Caki2 (cell line): Measurements from ENCODE around the gene GSTT2. TPM values are rescaled to one million over a fixed set of nuclear protein-coding genes. Genes with fewer than 3 reads are reported as not detected.

ENCODE experiments used
- DNase-seq: peaks from one replicate; pipeline ENCODE4 v3.0.0-alpha.2; 2015; ENCODE audit warnings: low read depth
- in situ Hi-C: cut with HindIII; loops from 2 replicates; pipeline ENCODE4 v1.10.0; 2016; ENCODE audit warnings: low sequenced_read_pairs, low pct_unique_long_range_greater_than_20kb, mixed read lengths
- total RNA-seq: library from RNA; depleted of rRNA; stranded (reverse); fragments of >200 nt; shearing (Covaris generic); gene quantifications from 2 replicates; pipeline ENCODE4 v1.2.3, GENCODE V29; 2014; ENCODE audit warnings: low replicate concordance

Gene GSTT2
- total RNA-seq, 1 experiment from 2014 or later: not detected

DNA sequence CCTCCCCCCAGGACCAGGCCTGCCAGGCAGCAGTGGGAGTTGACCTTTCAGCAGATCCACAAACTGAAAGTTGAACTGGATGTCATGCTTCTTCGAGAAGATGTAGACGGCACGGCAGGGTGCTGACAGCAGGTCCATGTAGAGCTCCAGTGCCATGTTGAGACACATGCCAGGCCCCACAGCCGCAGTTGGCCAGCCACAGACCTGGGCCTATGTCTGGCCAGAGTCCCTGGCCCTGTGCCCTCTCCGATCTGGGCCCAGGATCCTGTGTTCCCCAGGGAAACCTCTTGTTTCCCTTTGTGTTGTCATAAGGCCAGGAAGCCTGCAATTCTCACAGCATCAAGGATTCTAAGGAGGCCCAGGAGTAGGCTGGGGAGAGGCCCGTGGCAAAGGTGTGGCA lies 25.3 kb downstream of the GSTT2 start, which contains the start of gene GSTT4:
GSTT4 (minus strand) TSS at position 253 of the 400 bp plus-strand sequence; CDS start at position 156, 97 bp downstream.
- no peak for DNase-seq
- in situ Hi-C loops: no loop called here

DNA sequence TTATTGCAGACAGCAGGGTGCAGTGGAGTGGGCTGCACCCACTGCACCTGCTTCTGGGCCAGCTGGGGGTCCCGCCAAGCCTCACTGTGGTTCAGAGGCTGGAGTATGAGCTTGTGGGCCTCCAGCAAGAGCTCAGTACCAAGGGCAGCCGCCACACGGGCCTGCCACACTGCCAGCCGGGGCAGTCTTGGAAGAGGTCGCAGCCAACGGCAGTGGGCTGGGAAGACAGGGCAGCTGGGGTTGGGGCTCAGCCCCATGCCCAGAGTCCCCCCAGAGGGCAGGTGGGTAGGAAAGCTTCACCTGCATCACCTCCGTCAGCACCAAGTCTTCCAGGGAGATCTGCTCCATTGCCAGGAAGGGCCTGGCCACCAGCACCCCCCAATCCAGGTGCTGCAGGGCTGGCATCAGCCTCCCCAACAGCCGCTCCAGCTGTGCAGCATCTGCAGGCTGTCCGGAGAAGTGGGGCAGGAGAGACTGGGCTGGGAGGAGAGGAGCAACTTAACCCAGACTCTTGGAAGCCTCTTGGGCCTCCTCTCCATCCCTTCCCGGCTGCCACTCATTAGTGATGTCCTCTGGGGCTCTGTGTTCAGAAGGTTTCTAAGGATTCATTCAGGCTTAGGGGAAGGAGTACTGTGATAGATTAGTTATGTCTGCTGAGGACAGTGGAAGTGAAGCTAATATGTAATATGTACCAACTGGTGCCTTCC lies 26.4 kb downstream of the GSTT2 start:
- in situ Hi-C loops: no loop called here
- DNase-seq: no peak

DNA sequence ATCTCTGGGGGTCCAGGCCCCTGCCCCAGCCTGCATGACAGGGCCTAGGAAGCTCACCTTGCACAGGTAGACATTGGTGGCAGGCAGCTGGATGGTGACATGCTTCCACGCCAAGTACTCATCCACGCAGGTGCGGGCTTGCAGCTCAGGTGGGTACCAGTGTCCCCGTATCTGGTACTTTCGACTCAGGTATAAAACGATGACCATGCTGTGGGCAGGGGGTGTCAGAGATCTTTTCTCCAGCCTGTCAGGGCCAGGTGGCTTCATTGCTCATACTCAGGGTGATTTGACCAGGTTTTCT lies 26.9 kb downstream of the GSTT2 start:
- in situ Hi-C loops: no loop called here
- no peak for DNase-seq

DNA sequence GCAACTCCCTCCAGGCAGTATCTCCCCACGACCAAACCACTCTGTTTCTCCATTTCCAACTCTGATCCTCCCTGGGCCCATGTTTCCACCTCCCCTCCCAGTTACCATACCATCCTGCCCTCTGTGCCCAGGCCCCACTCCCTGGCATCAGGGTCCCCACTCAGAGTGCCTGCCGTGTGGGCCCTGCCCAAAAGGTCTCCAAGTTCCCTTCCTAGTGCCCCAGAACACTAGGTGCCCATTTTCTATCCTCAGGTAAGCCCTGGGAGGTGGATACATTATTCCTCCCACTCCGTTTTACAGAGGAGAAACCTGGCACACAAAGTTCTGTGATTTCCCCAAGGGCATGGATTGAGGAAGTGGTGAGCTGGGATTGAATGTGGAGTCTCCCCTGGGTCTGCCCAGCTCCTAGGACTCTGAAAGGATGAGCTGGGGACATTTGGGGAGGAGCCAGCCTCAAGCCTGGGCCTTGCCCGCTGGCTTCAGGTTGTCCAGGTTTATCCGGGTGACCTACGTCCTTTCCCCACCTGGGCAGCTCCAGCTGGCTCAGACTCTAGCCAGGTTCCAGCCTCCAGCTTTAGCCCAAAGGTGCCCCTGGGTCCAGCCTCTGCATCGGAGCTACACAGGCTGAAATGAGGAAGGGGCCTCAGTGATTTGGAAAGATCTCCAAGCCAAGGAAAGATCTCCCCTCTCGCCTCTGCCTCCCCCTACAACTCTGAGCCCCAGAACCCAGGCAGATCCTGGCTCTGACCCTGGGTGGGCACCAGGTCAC lies 27.5 kb downstream of the GSTT2 start:
- in situ Hi-C loops: no loop called here
- DNase-seq: no peak

DNA sequence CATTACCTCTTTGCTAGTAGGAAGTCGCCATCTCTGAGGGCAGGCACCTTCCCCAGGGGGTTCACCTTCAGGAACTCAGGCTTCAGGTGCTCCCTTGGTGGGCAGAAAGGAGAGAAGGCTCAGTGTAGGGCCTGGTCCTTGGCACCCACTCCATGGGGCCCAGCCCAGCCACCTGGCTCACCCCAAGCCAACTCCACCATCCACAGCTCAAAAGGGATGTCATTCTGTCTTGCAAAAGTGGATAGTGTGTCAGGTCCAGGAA lies 28.0 kb downstream of the GSTT2 start:
- DNase-seq: no peak
- in situ Hi-C loops: no loop called here

DNA sequence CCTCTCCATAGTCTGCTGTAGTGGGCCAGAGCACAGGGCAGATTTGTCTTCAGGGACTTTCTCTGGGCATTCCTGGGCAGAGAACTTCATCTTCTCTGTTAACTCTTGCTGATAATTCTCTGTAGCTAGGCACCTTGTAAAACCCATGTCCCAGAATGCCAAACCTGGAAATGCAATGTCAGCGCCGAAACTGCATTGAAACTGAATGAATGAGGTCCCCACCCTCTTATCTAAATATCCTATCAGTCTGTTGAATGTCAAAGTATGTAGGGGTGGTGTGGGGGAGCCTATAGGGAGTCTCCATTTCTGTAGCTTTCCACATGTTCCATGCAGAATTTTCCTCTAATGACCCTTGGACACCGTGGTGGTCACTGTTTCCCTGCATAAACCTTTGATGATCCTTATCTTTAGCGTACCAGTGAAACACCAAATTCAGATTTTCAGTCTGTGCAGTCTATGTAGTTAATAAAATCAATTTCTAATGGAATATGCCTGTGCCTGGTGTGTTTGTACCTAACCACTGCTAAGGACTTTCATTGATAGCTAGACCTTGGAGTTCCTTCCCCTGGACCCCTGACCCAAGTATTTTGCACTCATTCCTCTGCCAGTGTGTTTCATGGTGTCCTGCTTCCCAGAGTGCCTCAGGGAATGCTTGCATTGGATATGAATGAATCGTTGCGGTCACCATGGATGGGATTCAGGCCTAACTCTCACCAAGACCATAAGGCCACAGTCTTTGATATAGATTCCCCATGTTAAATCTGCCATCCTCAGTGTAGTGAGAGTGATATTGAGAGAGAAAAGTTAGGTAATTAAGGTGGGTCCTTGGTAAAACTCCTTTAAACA lies 28.7 kb downstream of the GSTT2 start:
- in situ Hi-C loops: no loop called here
- no peak for DNase-seq

DNA sequence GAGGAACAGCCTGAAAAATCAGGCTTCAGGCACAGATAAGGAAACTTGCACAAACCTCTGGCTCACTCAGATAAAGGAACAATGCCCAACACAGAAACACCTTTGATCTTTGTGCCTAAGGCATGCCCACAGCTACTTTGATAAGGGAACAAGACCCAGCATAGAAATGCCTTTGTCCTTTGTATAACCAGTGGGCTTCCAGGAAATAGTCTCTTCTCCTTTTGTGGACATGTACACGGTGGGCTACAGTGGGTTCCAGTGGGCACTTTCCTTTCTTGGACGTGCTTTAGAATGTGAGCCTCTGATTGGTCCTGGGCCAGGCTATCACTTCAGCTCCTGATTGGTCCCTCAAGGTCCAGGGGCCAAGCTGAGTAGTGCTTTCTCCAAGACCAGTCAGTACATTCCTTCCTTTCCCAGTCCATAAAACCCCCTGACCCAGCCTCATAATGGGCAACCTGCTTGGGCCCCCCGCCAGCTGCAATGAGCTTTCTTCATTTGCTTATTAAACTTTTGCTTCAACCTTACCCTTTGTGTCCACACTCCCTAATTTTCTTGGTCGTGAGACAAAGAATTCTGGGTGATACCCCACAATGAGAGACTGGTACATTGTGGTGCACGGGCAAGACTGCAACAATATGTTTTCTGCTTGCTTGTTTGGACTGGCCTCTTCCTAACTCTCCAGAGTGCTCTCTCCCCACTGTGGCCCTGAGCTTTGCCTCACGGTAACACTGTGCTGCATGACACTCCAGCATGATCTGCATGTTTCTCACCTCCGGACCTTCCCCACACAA lies 29.5 kb downstream of the GSTT2 start:
- in situ Hi-C loops: no loop called here
- no peak for DNase-seq

DNA sequence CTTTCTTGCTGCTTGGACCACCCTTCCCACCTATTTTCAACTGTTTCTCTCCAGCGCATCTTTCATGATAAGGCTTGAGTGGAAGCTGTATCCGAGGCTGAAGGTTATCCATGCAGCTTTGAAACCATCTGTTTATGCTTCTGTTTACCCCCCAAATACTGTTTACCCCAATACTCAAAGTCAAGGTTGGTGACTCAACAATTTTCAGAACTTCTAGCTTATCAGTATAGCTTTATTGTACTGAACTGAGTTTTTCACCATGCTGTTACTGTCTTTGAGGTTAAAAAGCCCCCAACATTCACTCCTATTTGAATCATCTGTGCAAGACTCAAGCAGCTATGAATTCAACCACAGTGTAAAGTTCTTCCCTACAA lies 30.1 kb downstream of the GSTT2 start:
- in situ Hi-C loops: no loop called here
- DNase-seq: no peak

DNA sequence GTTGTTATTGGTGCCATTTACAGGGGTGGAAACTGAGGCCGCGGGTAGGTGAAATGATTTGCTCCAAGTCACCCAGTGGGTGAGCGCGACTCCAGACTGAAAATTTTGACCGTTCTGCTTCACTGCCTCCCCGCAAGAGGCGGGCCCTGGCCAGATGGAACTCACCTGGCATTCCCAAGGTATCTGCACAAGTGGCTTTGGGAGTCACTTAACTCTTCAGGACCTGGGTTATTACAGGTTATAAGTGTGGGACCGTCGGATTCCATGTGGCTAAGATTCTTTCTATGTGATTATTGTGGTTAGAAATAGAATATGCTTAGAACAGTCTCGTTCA lies 31.8 kb downstream of the GSTT2 start:
- in situ Hi-C loops: no loop called here
- no peak for DNase-seq

DNA sequence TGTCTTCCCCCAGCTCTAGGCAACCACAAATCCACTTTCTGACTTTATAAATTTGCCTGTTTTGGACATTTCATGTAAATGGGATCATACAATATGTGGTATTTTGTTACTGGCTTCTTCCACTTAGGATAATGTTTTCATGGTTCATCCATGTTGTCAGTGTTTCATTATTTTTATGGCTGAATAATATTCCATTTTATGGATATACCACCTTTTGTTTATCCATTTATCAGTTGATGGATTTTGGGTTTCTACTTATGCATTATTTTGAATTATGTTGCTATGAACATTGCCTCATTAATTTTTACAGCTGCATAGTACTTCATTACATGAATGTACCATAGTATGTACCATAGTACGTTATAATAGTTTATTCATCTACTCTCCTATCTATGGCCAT lies 36.2 kb downstream of the GSTT2 start:
- DNase-seq: no peak
- in situ Hi-C loops: no loop called here

DNA sequence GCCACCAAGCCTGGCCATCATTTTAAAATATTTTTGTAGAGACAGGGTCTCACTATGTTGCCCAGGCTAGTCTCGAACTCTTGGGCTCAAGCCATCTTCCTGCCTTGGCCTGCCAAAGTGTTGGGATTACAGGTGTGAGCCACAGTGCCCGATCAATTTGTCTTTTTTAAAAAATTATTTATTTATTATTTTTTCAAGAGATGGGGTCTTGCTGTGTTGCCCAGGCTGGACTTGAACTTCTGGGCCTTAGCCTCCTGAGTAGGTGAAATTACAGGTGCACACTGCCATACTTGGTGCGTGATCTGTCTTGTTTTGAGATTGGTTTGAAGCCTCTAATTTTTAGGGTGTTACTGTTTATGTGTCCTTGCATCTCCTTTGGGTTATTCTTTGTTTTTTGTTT lies 41.4 kb downstream of the GSTT2 start:
- in situ Hi-C loops: no loop called here

DNA sequence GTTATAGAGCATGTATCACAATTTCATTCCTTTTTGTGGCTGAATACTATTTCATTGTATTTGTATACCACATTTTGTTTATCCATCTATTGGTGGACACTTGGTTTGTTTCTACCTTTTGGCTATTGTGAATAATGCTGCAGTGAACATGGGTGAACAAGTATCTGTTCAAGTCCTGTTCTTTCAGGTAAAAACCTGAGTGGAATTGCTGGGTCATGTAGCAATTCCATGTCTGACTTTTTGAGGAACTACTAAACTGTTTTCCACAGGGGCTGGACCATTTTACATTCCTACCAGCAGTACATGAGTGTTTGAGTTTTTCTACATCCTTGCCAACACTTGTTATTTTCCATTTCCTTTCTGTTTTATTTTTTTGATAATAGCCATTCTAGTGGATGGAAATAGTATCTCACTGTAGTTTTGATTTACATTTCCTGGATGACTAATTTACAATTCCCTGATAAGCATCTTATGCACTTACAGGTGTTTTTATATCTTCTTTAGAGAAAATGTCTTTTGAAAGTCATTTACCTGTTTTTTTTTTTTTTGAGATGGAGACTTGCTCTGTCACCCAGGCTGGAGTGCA lies 43.4 kb downstream of the GSTT2 start:
- DNase-seq: no peak
- in situ Hi-C loops: no loop called here

More for the DNA sequence above, 41.4 kb downstream of the GSTT2 start:
- DNase-seq: no peak

DNA sequence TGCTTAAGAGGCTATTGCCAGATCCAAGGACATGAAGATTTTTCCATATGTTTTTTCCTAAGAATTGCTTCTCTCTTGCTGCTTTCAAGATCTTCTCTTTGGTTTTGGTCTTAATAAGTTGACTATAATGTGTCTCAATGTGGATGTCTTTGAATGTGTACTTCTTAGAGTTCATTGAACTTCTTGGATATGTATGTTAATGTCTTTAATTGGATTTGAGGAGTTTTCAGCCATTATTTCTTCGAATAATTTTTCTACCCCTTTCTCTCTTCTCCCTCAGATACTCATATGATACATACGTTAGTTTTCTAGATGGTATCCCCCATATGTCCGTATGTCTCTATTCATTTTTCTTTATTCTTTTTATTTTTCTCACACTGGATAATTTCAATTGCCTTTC lies 44.4 kb downstream of the GSTT2 start:
- no peak for DNase-seq
- in situ Hi-C loops: no loop called here

DNA sequence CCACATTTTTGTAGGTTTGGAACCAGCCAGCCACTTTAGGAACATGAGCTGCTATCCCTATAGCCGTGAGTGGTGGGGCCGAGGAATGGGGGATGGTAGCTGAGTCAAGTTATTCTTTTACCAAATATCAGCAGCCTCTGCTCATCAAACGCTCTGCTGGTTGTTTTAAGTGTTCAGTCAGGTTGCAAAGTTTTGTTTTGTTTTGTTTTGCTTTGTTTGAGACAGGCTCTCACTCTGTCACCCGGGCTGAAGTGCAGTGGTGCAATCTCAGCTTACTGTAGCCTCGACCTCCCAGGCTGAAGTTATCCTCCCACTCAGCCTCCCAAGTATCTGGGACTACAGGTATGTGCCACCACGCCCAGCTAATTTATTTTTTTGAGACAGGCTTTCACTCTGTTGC lies 45.5 kb downstream of the GSTT2 start:
- DNase-seq: peak; percentile 56
- in situ Hi-C loops: no loop called here

DNA sequence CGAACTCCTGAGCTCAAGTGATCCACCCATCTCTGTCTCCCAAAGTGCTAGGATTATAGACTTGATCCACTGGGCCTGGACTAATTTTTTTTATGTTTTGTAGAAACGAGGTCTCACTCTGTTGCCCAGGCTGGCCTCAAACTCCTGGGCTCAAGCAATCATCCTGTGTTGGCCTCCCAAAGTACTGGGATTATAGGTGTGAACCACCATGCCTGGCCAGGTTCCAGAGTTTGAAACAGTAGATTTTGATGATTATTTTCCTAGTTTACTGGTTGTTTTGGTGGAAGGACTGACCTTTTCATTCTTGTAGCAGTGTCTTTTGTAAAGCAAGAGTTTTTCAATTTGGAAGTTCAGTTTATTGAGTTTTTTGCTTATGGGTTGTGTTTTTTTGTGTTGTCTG lies 46.1 kb downstream of the GSTT2 start:
- no peak for DNase-seq
- in situ Hi-C loops: no loop called here

DNA sequence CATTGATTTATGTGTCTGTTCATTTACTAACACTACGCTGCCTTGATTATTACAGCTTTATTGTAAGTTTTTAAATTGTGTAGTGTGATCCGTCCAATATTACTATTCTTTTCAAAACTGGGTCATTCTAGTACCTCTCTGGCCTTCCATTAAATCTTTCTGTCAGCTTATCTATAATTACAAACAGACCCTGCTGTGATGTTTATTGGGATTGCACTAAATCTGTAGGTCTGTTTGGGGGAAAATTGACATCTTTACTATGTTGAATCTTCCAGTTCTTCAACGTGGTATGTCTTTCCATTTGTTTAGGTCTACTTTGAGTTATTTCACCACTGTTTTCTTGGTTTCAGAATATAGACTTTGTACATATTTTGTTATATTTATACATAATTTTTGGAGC lies 46.8 kb downstream of the GSTT2 start:
- in situ Hi-C loops: no loop called here
- no peak for DNase-seq

DNA sequence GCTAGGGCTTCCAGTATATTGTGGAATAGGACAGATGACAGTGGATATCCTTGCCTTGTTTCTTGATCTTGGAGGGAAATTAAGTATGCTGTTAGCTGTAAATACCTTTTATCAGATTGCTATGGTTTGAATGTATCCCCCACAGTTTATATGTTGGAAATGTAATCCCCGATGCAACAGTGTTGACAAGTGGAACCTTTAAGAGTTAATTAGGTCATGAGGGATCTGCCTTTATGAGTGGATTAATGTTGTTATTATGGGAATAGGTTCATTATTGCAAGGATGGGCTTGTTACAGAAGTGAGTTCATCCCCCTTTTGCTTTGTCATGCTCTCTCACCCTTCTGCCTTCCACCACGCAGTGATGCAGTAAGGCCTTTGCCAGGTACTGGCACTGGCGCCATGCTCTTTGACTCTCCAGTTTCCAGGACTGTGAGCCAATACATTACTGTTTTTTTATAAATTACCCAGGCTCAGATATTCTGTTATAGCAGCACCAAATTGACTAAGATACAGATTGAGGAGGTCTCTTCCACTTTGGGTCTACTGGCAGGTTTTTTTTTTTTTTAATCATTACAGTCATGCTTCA lies 47.5 kb downstream of the GSTT2 start:
- in situ Hi-C loops: no loop called here

DNA sequence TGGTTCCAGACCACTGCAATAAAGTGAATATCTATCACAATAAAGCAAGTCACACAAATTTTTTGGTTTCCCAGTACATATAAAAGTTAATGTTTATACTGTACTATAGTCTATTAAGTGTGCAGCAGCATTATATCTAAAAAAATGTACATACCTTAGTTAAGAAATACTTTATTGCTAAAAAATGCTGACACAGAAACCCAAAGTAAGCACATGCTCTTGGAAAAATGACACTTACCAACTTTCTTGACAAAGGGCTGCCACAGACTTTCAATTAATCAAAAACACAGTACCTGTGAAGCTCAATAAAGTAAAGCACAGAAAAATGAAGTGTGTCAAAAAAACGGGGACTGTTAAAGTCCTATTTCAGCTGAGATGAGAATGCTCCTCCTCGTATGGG lies 48.1 kb downstream of the GSTT2 start:
- in situ Hi-C loops: no loop called here
- no peak for DNase-seq

More for the DNA sequence above, 47.5 kb downstream of the GSTT2 start:
- DNase-seq: peak; percentile 68
